Ishikawa (cell line): ENCODE data around the gene SRRM5.
A peak's percentile ranks its signal among the peaks of the same experiment; 100 is the strongest.

Experiments
- CEBPB ChIP-seq: IDR thresholded peaks from 2 replicates; pipeline ENCODE4 v1.6.1; 2012
- CREB1 ChIP-seq: IDR thresholded peaks from 2 replicates; pipeline ENCODE4 v1.6.1; 2012; ENCODE audit warnings: low read depth
- EGR1 ChIP-seq: IDR thresholded peaks from 2 replicates; pipeline ENCODE4 v1.6.1; 2012
- EP300 ChIP-seq: IDR thresholded peaks from 2 replicates; pipeline ENCODE4 v1.6.1; 2012; ENCODE audit warnings: borderline replicate concordance
- FOXM1 ChIP-seq: IDR thresholded peaks from 2 replicates; pipeline ENCODE4 v1.6.1; 2012; ENCODE audit warnings: low read depth, borderline replicate concordance
- NFIC ChIP-seq: IDR thresholded peaks from 2 replicates; pipeline ENCODE4 v1.6.1; 2012
- RAD21 ChIP-seq: IDR thresholded peaks from 2 replicates; pipeline ENCODE4 v1.6.1; 2012; ENCODE audit warnings: low read depth
- TAF1 ChIP-seq: IDR thresholded peaks from 2 replicates; pipeline ENCODE4 v1.6.1; 2012; ENCODE audit warnings: low read depth, mild to moderate bottlenecking
- TCF12 ChIP-seq: IDR thresholded peaks from 2 replicates; pipeline ENCODE4 v1.6.1; 2012; ENCODE audit warnings: low read depth
- TEAD4 ChIP-seq: IDR thresholded peaks from 2 replicates; pipeline ENCODE4 v1.6.1; 2012
- YY1 ChIP-seq: IDR thresholded peaks from 2 replicates; pipeline ENCODE4 v1.6.1; 2012; ENCODE audit warnings: low read depth
- ZBTB7A ChIP-seq: IDR thresholded peaks from 2 replicates; pipeline ENCODE4 v1.6.1; 2012; ENCODE audit warnings: low read depth
- TF ChIP-seq, protein P1 (sequence below): IDR thresholded peaks from 2 replicates; pipeline ENCODE4 v1.6.1; 2012; ENCODE audit warnings: low read depth, mild to moderate bottlenecking
- TF ChIP-seq, protein P2 (sequence below): IDR thresholded peaks from 2 replicates; pipeline ENCODE4 v1.6.1; 2012
- TF ChIP-seq, protein P3 (sequence below): IDR thresholded peaks from 2 replicates; pipeline ENCODE4 v1.6.1; 2012

The SRRM5 gene

DNA sequence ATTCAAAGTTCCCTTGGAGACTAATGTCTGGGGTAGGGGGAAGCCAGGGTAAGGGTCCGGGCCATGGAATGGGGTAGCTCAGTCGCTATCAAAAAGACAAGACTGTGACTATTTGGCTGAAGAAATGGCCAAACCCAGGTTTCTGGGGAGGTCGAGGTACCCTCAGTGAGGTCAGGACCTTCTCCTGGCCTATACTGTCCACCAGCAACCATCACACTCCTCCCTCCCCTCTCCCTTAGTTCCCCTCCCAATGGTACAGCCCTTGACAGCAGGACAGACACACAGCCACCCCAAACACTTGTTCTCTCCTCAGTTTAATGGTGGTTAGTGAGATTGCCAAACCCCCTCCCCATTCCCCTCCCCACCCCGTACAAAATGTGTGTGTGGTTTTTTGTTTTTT lies 10.2 kb downstream of the SRRM5 start:
- TF ChIP-seq ZBTB7A (no peak), EP300 (no peak), EGR1 (no peak), CREB1 (no peak), YY1 (no peak), TAF1 (no peak), CEBPB (no peak), TCF12 (no peak), TEAD4 (no peak), RAD21 (no peak)
- TF ChIP-seq, protein P1, sequence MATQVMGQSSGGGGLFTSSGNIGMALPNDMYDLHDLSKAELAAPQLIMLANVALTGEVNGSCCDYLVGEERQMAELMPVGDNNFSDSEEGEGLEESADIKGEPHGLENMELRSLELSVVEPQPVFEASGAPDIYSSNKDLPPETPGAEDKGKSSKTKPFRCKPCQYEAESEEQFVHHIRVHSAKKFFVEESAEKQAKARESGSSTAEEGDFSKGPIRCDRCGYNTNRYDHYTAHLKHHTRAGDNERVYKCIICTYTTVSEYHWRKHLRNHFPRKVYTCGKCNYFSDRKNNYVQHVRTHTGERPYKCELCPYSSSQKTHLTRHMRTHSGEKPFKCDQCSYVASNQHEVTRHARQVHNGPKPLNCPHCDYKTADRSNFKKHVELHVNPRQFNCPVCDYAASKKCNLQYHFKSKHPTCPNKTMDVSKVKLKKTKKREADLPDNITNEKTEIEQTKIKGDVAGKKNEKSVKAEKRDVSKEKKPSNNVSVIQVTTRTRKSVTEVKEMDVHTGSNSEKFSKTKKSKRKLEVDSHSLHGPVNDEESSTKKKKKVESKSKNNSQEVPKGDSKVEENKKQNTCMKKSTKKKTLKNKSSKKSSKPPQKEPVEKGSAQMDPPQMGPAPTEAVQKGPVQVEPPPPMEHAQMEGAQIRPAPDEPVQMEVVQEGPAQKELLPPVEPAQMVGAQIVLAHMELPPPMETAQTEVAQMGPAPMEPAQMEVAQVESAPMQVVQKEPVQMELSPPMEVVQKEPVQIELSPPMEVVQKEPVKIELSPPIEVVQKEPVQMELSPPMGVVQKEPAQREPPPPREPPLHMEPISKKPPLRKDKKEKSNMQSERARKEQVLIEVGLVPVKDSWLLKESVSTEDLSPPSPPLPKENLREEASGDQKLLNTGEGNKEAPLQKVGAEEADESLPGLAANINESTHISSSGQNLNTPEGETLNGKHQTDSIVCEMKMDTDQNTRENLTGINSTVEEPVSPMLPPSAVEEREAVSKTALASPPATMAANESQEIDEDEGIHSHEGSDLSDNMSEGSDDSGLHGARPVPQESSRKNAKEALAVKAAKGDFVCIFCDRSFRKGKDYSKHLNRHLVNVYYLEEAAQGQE: no peak
- TF ChIP-seq, protein P2, sequence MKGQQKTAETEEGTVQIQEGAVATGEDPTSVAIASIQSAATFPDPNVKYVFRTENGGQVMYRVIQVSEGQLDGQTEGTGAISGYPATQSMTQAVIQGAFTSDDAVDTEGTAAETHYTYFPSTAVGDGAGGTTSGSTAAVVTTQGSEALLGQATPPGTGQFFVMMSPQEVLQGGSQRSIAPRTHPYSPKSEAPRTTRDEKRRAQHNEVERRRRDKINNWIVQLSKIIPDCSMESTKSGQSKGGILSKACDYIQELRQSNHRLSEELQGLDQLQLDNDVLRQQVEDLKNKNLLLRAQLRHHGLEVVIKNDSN: no peak
- TF ChIP-seq, protein P3, sequence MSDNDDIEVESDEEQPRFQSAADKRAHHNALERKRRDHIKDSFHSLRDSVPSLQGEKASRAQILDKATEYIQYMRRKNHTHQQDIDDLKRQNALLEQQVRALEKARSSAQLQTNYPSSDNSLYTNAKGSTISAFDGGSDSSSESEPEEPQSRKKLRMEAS: no peak

DNA sequence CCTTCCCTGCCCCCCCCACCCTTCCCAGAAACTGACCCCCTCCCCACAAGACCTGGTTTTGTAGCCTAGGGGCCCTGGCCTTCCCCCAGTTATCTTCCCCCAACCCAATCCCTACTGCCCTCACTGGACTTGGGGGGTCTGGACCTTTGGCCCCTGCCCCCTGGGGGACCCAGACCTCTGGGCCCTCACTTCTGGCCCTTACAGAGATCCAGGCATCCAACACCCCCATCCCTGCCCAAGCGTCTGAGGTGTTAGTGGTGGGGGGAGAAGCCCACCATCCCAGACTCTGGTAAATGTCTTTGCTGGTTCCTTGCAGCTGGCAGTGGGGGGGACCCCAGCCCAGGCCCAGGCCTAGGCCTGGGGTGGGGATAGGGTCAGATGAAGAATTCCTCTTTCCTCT lies 11.1 kb downstream of the SRRM5 start:
- no peak for TF ChIP-seq ZBTB7A
- TF ChIP-seq CREB1: no peak
- TF ChIP-seq TEAD4: no peak
- TF ChIP-seq, protein P2: no peak
- no peak for TF ChIP-seq EGR1
- TF ChIP-seq YY1: no peak
- no peak for TF ChIP-seq CEBPB
- TF ChIP-seq TCF12: no peak

DNA sequence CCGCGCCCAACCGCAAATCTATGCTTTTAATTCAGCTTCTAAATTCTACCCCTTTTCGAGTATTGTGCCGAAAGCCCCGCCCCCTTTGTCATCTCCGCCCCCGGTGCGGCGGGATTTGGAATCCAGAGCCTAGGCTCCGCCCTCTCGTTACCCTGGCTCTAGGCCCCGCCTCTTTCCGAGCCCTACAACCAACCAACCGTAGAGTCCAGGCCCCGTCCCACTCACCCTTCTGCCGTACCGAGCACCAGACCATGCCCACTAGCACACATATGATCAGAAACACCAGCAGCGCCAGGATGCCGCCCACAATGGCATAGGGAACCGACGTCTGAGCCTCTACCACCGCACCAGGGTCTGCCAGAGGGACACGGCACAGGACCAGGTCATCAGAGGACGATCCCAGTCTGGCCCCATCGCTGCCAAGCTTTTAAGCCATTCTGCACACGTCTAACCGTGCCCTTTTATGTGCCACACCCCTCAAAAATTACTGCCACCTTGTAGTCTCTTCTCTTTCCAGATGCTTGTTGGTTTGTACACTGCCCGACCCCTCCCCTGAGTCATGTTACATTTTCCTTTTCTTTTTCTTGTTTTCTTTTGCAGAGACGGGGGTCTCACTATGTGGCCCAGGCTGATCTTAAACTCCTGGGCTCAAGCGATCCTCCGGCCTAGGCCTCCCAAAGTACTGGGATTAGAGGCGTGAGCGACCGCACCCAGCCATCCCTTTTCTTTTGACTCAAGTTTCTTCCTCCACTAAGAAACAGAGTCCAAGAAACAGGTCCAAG lies 12.2 kb downstream of the SRRM5 start:
- TF ChIP-seq TEAD4 (no peak), EGR1 (peak; percentile 6; the same call in 1 of the 2 replicates)

DNA sequence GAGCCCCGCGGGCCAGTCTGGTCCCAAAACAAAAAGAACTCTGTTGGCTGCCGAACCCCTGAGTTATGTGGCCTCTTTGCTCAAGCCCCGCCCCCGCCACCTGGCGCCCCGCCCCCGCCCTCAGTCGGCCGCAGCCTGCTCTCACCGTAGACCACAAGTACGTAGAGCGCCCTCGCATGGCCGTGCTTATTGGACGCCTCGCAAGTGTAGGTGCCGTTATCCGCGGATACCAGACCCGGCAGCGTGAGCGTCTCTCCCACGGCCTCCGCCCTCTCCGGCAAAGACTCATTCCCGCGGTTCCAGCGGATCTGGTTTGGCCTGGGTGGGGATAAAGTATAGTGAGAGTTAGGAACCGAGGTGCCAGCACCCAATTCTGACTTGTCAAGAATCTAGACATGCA lies 13.0 kb downstream of the SRRM5 start:
- no peak for TF ChIP-seq ZBTB7A
- no peak for TF ChIP-seq RAD21
- TF ChIP-seq, protein P3: no peak
- no peak for TF ChIP-seq FOXM1
- TF ChIP-seq, protein P1: no peak
- no peak for TF ChIP-seq TEAD4
- TF ChIP-seq YY1: no peak
- TF ChIP-seq TAF1: no peak
- TF ChIP-seq TCF12: no peak
- TF ChIP-seq, protein P2: no peak
- no peak for TF ChIP-seq EGR1
- no peak for TF ChIP-seq EP300

DNA sequence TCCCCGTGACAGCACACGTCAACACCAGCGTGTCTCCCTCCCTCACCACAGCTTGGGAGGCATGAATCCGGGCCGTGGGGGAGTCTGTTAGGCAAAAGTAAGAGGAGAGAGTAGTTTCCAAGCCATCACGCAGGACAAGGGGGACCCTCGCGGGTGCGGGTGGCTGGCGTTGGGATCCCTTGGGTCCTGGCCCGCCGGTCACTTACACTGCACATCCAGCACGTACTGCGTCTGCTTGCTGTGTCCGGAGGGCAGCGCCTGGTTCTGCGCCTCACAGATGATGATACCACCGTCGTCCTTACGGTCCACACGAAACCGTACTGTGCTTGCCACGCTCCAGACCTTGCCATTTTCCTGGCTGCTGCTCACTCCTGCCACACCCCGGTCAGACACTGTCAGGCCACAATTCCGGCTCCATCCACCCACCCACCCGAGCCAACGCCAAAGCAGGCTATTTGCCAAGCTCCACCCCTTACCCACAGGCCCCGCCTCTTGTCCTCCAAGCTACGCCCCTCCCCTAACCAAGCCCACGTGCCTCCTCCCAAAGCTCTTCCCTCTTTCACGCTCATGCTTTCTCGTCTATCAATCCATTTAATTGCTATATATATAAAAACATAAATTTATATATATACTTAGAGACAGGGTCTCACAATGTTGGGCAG lies 14.2 kb downstream of the SRRM5 start:
- no peak for TF ChIP-seq EP300
- peak; percentile 45; the same call in 1 of the 2 replicates for TF ChIP-seq NFIC
- TF ChIP-seq EGR1: 0 out of 2 replicates have a peak, but pooled peaks have one; percentile 5
- TF ChIP-seq, protein P2: peak; percentile 64
